Esophagus muscularis mucosa (tissue), 4 donors: Measurements from ENCODE around the gene NAV2. TPM values are rescaled to one million over a fixed set of nuclear protein-coding genes. Genes with fewer than 3 reads are reported as not detected.
A peak's percentile ranks its signal among the peaks of the same experiment; 100 is the strongest.

Source experiments
- DNase-seq: peaks from one replicate; pipeline ENCODE4 v3.0.0-alpha.2; 2017; ENCODE audit errors: extremely low spot score
- H3K27ac ChIP-seq, 4 donors: fragments of 200-600 bp; sonication (generic); replicated peaks in 1 of 4; 1 replicate in 3 of 4; 2 replicates in 1 of 4; pipeline ENCODE4 v1.5.1; 2016 to 2019; ENCODE audit warnings: mild to moderate bottlenecking in 1 of 4
- H3K27me3 ChIP-seq, 4 donors: fragments of 200-600 bp; sonication (generic); one replicate each; pipeline versions ENCODE4 v1.5.1 to v1.6.0; 2016 to 2019
- H3K36me3 ChIP-seq, 4 donors: fragments of 200-600 bp; sonication (generic); one replicate each; pipeline ENCODE4 v1.5.1; 2016 to 2019
- H3K4me1 ChIP-seq, 4 donors: fragments of 200-600 bp; sonication (generic); one replicate each; pipeline ENCODE4 v1.5.1; 2016 to 2019
- H3K4me3 ChIP-seq, 4 donors: fragments of 200-600 bp; sonication (generic); 1 replicate in 2 of 4; 2 replicates in 2 of 4; pipeline ENCODE4 v1.5.1; 2016 to 2019; ENCODE audit warnings: mild to moderate bottlenecking in 4 of 4, moderate library complexity in 1 of 4
- H3K9me3 ChIP-seq, 4 donors: fragments of 200-600 bp; sonication (generic); 1 replicate in 3 of 4; 2 replicates in 1 of 4; pipeline ENCODE4 v1.5.1; 2016 to 2019
- EP300 ChIP-seq: sonication (generic); formaldehyde crosslinking; IDR thresholded peaks from one replicate; pipeline ENCODE4 v1.6.1; 2017; ENCODE audit warnings: antibody characterized with exemption
- POLR2A ChIP-seq: fragments of 450-650 bp; IDR thresholded peaks from one replicate; pipeline ENCODE4 v1.6.1; 2017; ENCODE audit warnings: antibody characterized with exemption, moderate library complexity, mild to moderate bottlenecking, low read depth
- POLR2AphosphoS5 ChIP-seq, 2 donors: sonication (generic); formaldehyde crosslinking; IDR thresholded peaks; one replicate each; pipeline ENCODE4 v1.6.1; 2017; ENCODE audit warnings: antibody characterized with exemption in 2 of 2
- WGBS: methylation state at CpG from one replicate; pipeline ENCODE4 v1.1.5; 2018; 5-methylcytosine and 5-hydroxymethylcytosine counted together
- intact Hi-C: fragments of 100-400 bp; cut with DNase I; formaldehyde crosslinking; loops from one replicate; pipeline ENCODE4 v1.15.1; 2023
- total RNA-seq, 4 donors: library from RNA; depleted of rRNA; stranded (reverse); fragments of >200 nt; gene quantifications; one replicate each; pipeline versions ENCODE4 v1.1.0 to v1.2.1, GENCODE V29; 2016
- TF ChIP-seq, protein P1 (sequence below), 3 experiments: fragments of 200-600 bp in 2 of 3; fragments of 450-650 bp in 1 of 3; sonication (generic) in 2 of 3; IDR thresholded peaks; one replicate each; pipeline ENCODE4 v1.5.1; 2017 to 2019; ENCODE audit warnings: antibody characterized with exemption in 3 of 3, mild to moderate bottlenecking in 2 of 3, moderate library complexity in 1 of 3

Gene NAV2
- total RNA-seq, 4 donors from 2014 or later, result 21.9 to 57.0 (median 37.5) TPM

DNA sequence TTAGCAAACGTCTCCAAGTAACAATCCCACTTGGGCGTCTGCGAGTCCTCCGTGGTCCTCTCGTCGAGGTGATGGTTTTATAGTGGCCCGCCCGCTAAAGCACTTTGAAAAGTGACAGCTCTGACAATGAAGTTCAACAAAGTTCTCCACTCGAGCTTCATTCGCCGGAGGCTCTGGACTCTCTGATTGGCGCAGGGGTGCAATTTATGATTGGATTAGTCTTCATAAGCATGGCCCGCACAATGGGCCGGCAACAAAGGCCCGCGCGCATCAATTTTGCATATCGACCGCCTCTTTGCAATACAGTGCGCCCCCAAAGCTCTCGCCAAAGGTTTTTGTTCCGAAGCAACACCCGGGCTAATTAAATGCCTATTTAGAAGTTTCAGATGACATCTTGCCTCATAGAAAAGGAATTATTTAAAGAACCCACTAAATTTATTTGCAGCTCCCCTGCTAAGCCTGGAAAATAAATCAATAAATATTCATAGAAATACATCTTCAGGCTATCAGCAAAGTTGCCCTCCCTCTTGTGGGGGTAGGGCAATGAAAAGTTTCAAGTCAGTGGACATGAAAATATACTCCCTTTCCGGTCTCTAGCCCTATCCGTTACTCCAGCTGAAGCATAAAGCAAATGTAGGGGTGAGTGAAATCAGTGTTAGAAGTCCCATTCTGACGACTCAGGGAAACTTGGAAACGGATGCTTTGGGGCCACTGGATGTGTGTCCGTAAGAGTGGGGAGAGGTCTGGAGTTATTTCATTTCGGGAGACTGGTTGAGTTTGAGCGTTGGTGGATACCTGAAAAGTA, 448.0 kb downstream of the NAV2 start, which contains the start of gene DBX1:
Gene DBX1, minus strand, starts transcription at position 51 of the 805 bp plus-strand sequence. CDS start 151 bp downstream, outside the sequence.
- DNase-seq, result no peak
- Histone ChIP-seq H3K27me3 (peaks cover 8 to 100% (median 94%) of the 10 kb centered on the region in 4 donors), H3K9me3 (no peaks in the 10 kb centered on the region), H3K36me3 (no peaks in the 10 kb centered on the region), H3K4me1 (peaks cover 30 to 44% (median 37%) of the 10 kb centered on the region in 4 donors), H3K4me3 (no peak within 1 kb of the TSS), H3K27ac (no peak within 1 kb of the TSS)
- TF ChIP-seq POLR2AphosphoS5 (IDR thresholded peaks at IDR 0.05), result no peak
- intact Hi-C loops, result no loop called here
- WGBS, result 9% methylated on average over 23 of the region's 30 CpGs

DNA sequence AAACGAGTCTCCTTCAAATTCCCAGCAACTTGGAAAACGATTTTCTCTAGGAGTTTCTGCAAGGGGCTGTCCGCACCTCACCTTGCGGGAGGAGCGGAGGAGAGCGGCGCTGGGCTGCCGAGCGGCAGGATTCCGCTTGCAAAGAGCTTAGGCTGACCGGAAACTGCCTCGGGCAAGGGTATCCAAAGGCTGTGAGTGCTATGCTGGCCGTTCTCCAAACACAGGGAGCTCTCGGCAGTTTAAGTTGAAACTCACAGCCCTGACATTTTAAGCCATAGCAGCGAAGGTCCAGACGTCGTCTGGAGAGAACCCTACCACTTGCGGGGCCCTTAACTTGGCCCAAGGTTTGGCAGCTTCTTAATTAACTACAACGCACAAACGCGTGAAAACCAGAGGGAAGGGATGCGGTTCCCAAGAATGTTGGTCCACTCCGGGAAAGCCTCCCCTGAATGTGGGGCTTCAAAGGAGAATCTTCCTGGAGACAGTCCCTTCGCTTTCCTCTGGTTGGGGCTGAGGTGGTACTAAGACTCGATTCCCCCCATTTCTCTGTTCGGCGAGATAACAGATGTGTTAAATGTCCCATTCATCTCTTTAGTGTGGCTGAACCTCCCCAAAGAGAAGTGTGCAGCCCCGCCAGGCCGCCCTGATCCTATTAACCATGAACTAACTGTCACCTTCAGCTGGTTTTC, 448.7 kb downstream of the NAV2 start:
- WGBS, result 7% methylated on average over 27 of the region's 29 CpGs
- no peak for TF ChIP-seq POLR2AphosphoS5 (IDR thresholded peaks at IDR 0.05)
- TF ChIP-seq POLR2A, result no peak
- TF ChIP-seq, protein P1, sequence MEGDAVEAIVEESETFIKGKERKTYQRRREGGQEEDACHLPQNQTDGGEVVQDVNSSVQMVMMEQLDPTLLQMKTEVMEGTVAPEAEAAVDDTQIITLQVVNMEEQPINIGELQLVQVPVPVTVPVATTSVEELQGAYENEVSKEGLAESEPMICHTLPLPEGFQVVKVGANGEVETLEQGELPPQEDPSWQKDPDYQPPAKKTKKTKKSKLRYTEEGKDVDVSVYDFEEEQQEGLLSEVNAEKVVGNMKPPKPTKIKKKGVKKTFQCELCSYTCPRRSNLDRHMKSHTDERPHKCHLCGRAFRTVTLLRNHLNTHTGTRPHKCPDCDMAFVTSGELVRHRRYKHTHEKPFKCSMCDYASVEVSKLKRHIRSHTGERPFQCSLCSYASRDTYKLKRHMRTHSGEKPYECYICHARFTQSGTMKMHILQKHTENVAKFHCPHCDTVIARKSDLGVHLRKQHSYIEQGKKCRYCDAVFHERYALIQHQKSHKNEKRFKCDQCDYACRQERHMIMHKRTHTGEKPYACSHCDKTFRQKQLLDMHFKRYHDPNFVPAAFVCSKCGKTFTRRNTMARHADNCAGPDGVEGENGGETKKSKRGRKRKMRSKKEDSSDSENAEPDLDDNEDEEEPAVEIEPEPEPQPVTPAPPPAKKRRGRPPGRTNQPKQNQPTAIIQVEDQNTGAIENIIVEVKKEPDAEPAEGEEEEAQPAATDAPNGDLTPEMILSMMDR (IDR thresholded peaks at IDR 0.05), result no peak
- TF ChIP-seq EP300, result no peak
- peaks cover 4 to 100% (median 91%) of the 10 kb centered on the region in 4 donors for H3K27me3 ChIP-seq
- no peak for DNase-seq
- no peak overlapping the region for H3K27ac ChIP-seq
- no peak overlapping the region for H3K4me3 ChIP-seq
- intact Hi-C loops, result no loop called here
- H3K4me1 ChIP-seq, result peaks cover 25 to 38% (median 32%) of the 10 kb centered on the region in 4 donors
- no peaks in the 10 kb centered on the region for H3K36me3 ChIP-seq
- H3K9me3 ChIP-seq, result no peaks in the 10 kb centered on the region

DNA sequence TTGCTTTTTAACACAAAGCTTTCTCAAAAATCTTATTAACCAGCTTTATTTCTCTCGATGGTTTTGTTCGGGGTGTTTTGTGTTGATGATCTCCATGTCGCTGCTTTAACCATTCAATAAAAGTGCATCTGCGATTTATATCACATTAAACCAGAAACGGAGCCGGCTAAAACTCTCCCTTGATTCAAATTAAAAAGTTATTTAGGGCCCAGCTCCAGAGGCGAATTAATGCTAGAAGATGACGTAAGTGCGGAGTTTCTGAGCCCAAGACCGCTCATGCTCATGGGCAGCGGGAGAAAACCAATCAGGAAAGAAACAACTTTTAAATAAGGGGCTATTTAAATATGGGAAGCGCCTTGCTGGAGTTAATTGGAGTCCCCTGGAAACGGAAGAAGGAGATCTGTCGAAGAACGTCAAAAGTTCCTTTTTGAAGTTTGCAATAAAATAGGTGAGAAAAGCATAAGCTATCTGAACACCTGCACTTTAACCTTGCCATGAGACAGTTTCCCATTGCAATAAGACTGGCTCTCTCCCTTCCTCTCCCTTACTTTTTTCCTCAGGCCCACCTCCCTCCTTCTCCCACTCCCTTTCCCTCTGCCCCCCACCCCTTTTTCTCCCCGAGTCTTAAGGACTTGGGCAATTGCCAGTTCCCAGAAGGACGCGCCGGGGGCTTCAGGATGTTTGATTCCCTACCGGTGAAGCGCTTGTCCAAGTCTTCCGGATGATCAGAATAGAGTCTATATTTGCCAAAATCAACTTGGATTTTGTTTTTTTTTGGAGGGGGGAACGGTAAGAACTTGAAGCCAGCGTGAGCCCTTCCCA, 449.5 kb downstream of the NAV2 start:
- Histone ChIP-seq H3K4me3 (no peak overlapping the region), H3K4me1 (peaks cover 18 to 31% (median 25%) of the 10 kb centered on the region in 4 donors), H3K36me3 (no peaks in the 10 kb centered on the region), H3K27me3 (peaks cover 0 to 100% (median 87%) of the 10 kb centered on the region in 4 donors), H3K27ac (no peak overlapping the region), H3K9me3 (no peaks in the 10 kb centered on the region)
- 7% methylated on average over 24 of the region's 24 CpGs for WGBS
- TF ChIP-seq POLR2AphosphoS5 (IDR thresholded peaks at IDR 0.05) (no peak), POLR2A (no peak), EP300 (no peak)
- TF ChIP-seq, protein P1 (IDR thresholded peaks at IDR 0.05), result no peak
- intact Hi-C loops, result no loop called here
- no peak for DNase-seq

DNA sequence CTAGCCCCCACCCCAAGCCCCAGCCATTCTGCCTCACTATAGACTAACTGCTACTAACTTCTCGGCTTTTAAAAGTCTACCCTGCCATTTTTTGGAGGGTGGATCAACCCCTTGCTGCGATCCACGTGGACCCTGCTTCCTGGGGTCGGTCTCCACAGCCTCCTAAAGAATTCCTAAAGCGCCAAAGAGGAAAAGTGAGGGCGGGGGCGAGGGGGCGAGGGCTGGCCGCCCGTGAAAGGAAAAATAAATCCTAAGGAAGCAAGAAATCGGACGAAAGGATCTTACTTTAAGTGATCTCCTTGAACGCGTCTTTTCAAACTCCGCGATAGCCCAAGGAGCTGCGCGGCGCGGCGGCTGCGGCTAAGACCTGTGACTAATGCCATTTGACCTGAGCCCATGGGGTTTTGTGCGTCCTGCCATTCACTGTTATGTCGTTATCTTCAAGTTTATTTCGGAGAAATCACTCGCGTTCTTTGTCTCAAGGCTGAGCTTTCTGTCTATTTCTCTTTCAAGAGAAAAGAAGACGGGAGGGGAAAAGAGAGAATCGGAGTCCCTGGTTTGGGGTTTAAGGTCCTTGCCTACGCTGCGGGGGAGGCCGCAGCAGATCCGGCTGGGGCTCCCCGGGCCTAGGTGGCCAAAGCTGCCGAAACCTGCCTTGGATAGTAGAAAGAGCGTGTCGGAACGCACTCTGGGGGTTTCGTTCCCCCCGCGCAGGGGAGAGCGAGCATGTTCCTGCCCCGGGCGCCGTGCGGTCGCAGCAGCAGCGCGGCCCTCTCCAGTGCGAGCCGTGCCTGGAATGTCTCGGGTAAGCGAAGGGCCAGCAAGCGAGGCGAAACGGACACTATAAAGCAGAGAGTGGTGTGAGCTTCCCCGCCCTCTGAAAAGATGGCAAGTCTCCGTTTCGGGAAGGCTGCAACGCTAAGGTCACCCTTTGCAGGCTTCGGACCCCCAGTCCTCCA, 450.5 kb downstream of the NAV2 start:
- Histone ChIP-seq H3K27ac (no peak overlapping the region), H3K27me3 (peaks cover 0 to 100% (median 85%) of the 10 kb centered on the region in 4 donors), H3K9me3 (no peaks in the 10 kb centered on the region), H3K4me3 (peak overlapping the region; percentile 33 to 50 (median 41)), H3K36me3 (no peaks in the 10 kb centered on the region), H3K4me1 (peaks cover 15 to 28% (median 21%) of the 10 kb centered on the region in 4 donors)
- no peak for TF ChIP-seq POLR2A
- TF ChIP-seq POLR2AphosphoS5 (IDR thresholded peaks at IDR 0.05), result no peak
- TF ChIP-seq, protein P1 (IDR thresholded peaks at IDR 0.05), result no peak
- no peak for TF ChIP-seq EP300
- DNase-seq, result peak; percentile 72
- intact Hi-C loops, result no loop called here
- 5% methylated on average over 44 of the region's 61 CpGs for WGBS
